ENCODE measurements around the gene C9orf153.

- TF ChIP-seq CTCF (IDR thresholded peaks at IDR 0.05): no peak
- TF ChIP-seq POLR2A (IDR thresholded peaks at IDR 0.05): no peak
Measured at GRCh38 chr9:86263876-86264275, 4.4 kb upstream of the C9orf153 start.

All from testis (tissue), 2 donors.